Activated naive CD4-positive, alpha-beta T cell treated with anti-CD3 and anti-CD28 coated beads, Interleukin-2, amount 10 ng/mL, durations not matched to agents 7 days and 5 days (primary cell): Measurements from ENCODE around the gene GALNT15.

Source experiments
- CTCF ChIA-PET: fragments of 350-600 bp; sonication (Branson Sonifier 250); formaldehyde crosslinking; loops from one replicate; lab custom pipeline; 2021; ENCODE audit warnings: antibody characterized with exemption; lab: Charles Lee
- DNase-seq: peaks from one replicate; pipeline ENCODE4 v3.0.0-alpha.2; 2020
- H3K27ac Mint-ChIP-seq: one replicate; pipeline ENCODE4 v1.8.0; 2021; ENCODE audit warnings: mild to moderate bottlenecking, moderate library complexity, mixed read lengths
- H3K27me3 Mint-ChIP-seq: one replicate; pipeline ENCODE4 v1.8.0; 2021; ENCODE audit warnings: mild to moderate bottlenecking, mixed read lengths
- H3K36me3 Mint-ChIP-seq: one replicate; pipeline ENCODE4 v1.8.0; 2021; ENCODE audit warnings: mixed read lengths
- H3K4me1 Mint-ChIP-seq: one replicate; pipeline ENCODE4 v1.8.0; 2021; ENCODE audit warnings: mixed read lengths
- H3K4me3 Mint-ChIP-seq: one replicate; pipeline ENCODE4 v1.8.0; 2021; ENCODE audit warnings: mild to moderate bottlenecking, moderate library complexity, mixed read lengths
- H3K9me3 Mint-ChIP-seq: one replicate; pipeline ENCODE4 v1.8.0; 2021; ENCODE audit warnings: mixed read lengths

Gene GALNT15

GRCh38 chr3:16249336-16249735, 74.9 kb downstream of the GALNT15 start:
- no peaks in the 10 kb centered on the region for H3K9me3 Mint-ChIP-seq
- CTCF ChIA-PET, result interaction anchor here (2.2 kb wide), 1 partner anchor 200 kb away, joined by 10 read pairs; no protein-coding TSS in a partner anchor
- peaks cover 11% of the 10 kb centered on the region for H3K4me1 Mint-ChIP-seq

DNA sequence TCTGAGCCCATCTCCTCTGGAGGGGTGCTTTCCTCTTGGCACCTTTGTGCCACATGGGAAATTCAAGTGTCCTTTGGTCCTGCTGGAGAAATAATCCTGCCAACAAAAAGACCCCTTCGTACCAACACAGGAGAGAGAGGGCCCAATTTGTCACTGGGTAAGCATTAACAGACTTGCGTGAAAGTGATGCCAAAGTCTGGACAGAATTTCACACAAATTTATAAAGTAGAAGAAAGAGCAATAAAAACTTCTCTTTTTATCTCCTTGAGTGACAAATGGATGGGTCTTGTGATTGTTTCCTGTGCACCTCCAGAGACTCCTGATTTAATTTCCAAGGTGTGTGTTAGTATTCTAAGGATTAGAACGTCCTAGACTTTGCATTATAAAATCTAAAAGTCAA, 75.4 kb downstream of the GALNT15 start:
- no peak overlapping the region for H3K27ac Mint-ChIP-seq
- DNase-seq, result no peak
- CTCF ChIA-PET, result no interaction called here
- H3K27me3 Mint-ChIP-seq, result no peaks in the 10 kb centered on the region
- H3K4me1 Mint-ChIP-seq, result peaks cover 16% of the 10 kb centered on the region
- H3K4me3 Mint-ChIP-seq, result no peak overlapping the region
- H3K36me3 Mint-ChIP-seq, result no peaks in the 10 kb centered on the region
- no peaks in the 10 kb centered on the region for H3K9me3 Mint-ChIP-seq

More at GRCh38 chr3:16249336-16249735, 74.9 kb downstream of the GALNT15 start:
- Mint-ChIP-seq H3K27me3 (no peaks in the 10 kb centered on the region), H3K36me3 (no peaks in the 10 kb centered on the region), H3K27ac (no peak overlapping the region), H3K4me3 (no peak overlapping the region)
- peak; percentile 43 for DNase-seq

- peaks cover 23% of the 10 kb centered on the region for H3K4me1 Mint-ChIP-seq
These were observed 77.0 kb downstream of the GALNT15 start for GRCh38 chr3:16251316-16252085.

DNA sequence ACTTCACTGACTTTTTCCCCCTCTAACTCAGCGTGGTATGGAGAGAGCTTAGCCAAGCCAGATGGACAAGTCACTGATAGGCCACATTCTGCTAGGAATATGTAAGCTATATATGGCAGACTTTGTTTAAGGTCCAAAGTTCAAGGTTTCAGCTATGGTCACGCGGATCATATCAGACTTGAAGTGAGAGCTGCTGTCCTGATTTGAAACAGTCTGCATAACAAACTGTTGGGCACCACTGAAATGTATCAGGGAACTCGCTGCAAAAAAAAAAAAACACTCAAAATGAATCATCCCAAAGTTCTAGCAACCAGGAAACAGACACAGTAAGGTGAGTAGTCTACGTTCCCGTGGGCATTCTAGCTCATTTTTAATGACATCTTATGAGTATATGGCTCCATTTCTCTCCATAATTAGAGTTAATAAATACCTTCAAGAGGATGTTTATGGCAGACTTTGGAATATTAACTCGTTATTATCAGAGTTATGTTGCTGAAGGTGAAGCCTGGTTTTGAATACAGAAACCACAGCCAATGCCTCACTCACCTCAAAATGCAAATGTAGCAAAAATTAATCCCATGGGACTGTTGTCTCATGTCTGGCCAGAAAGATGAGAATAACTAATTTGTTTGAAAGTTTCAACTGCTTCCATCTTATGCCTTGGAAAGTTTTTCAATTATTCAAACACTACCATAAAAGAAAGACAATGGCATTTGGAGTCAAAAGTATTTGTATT, 77.9 kb downstream of the GALNT15 start:
- Mint-ChIP-seq H3K4me3 (no peak overlapping the region), H3K36me3 (peaks cover 3% of the 10 kb centered on the region), H3K27me3 (no peaks in the 10 kb centered on the region), H3K4me1 (peaks cover 18% of the 10 kb centered on the region), H3K27ac (no peak overlapping the region), H3K9me3 (no peaks in the 10 kb centered on the region)
- no peak for DNase-seq
- CTCF ChIA-PET, result interaction anchor here (1.0 to 3.4 kb wide), 4 partner anchors 8 to 203 kb away, joined by 3 to 8 read pairs (median 4); partner anchors contain the start of genes DPH3 and OXNAD1

More at GRCh38 chr3:16251316-16252085, 77.0 kb downstream of the GALNT15 start:
- Mint-ChIP-seq H3K4me3 (no peak overlapping the region), H3K36me3 (no peaks in the 10 kb centered on the region), H3K27ac (no peak overlapping the region), H3K9me3 (no peaks in the 10 kb centered on the region), H3K27me3 (no peaks in the 10 kb centered on the region)
- CTCF ChIA-PET, result interaction anchor here (1.0 to 1.2 kb wide), 2 partner anchors 202 to 436 kb away, joined by 3 read pairs; no protein-coding TSS in a partner anchor
- no peak for DNase-seq

- H3K27me3 Mint-ChIP-seq, result no peaks in the 10 kb centered on the region
- H3K36me3 Mint-ChIP-seq, result peaks cover 3% of the 10 kb centered on the region
- DNase-seq, result no peak
- H3K27ac Mint-ChIP-seq, result no peak overlapping the region
- peaks cover 17% of the 10 kb centered on the region for H3K4me1 Mint-ChIP-seq
- CTCF ChIA-PET, result interaction anchor here (1.0 to 3.4 kb wide), 3 partner anchors 9 to 74 kb away, joined by 3 to 8 read pairs (median 4); partner anchors contain the start of genes DPH3 and OXNAD1
- H3K9me3 Mint-ChIP-seq, result no peaks in the 10 kb centered on the region
- no peak overlapping the region for H3K4me3 Mint-ChIP-seq
These were observed 78.5 kb downstream of the GALNT15 start for GRCh38 chr3:16252988-16253387.

GRCh38 chr3:16253601-16254000, 79.1 kb downstream of the GALNT15 start:
- no peaks in the 10 kb centered on the region for H3K27me3 Mint-ChIP-seq
- CTCF ChIA-PET, result interaction anchor here (1.0 to 3.4 kb wide), 3 partner anchors 9 to 75 kb away, joined by 3 to 8 read pairs (median 4); partner anchors contain the start of genes DPH3 and OXNAD1
- no peak overlapping the region for H3K27ac Mint-ChIP-seq
- H3K4me3 Mint-ChIP-seq, result no peak overlapping the region
- H3K4me1 Mint-ChIP-seq, result peaks cover 15% of the 10 kb centered on the region
- H3K36me3 Mint-ChIP-seq, result peaks cover 3% of the 10 kb centered on the region
- no peak for DNase-seq
- H3K9me3 Mint-ChIP-seq, result no peaks in the 10 kb centered on the region

- H3K4me1 Mint-ChIP-seq, result peaks cover 26% of the 10 kb centered on the region
- H3K27ac Mint-ChIP-seq, result peak overlapping the region; percentile 15
- no peaks in the 10 kb centered on the region for H3K27me3 Mint-ChIP-seq
- DNase-seq, result no peak
- peaks cover 7% of the 10 kb centered on the region for H3K36me3 Mint-ChIP-seq
- H3K4me3 Mint-ChIP-seq, result no peak overlapping the region
- CTCF ChIA-PET, result interaction anchor here (0.7 to 3.4 kb wide), 3 partner anchors 9 to 206 kb away, joined by 3 to 8 read pairs (median 4); partner anchors contain the start of genes DPH3 and OXNAD1
- H3K9me3 Mint-ChIP-seq, result no peaks in the 10 kb centered on the region
These were observed 80.4 kb downstream of the GALNT15 start for GRCh38 chr3:16254916-16255315.

DNA sequence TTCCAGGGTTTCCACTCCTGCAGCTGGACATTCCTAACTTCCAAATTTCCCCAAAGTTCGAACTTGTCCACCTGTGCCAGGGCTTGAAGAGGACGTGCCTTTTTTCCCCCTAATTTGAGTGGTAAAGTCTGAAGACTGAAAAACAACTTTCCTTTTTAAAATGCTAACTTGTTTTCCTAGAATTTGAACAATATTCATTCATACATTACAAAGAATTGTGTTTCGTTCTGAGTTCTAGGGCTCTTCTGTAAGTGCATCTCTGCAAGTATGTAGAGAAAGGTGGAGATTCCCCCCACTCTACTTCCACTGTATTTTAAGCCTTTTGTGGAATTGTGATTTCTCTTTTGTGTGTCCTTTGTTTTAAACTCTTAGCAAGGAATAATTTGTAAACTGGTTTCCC, 80.8 kb downstream of the GALNT15 start:
- no peak for DNase-seq
- Mint-ChIP-seq H3K36me3 (peaks cover 10% of the 10 kb centered on the region), H3K27me3 (no peaks in the 10 kb centered on the region), H3K4me3 (no peak overlapping the region), H3K4me1 (peaks cover 27% of the 10 kb centered on the region), H3K27ac (no peak overlapping the region), H3K9me3 (no peaks in the 10 kb centered on the region)
- CTCF ChIA-PET, result interaction anchor here (0.7 to 3.4 kb wide), 2 partner anchors 9 kb away, joined by 3 to 8 read pairs; partner anchors contain the start of genes DPH3 and OXNAD1

DNA sequence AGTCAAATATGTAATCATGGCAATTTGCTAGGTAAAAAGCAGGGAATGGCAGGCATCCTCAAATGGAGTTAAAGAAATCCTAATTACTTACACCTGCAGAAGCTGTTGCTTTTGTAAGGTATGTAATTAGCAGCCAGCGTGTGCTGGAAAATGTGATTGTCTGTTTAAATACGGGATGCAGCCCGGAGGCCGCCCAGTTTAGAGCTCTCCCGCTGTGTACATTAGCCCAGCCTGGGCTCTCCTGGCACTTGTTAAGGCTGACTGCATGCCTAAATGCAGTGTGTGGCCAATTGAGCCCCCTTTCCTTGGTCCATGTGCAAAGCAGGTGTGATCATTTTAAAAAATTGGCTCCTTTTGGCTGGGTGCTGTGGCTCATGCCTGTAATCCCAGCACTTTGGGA, 81.2 kb downstream of the GALNT15 start:
- DNase-seq, result no peak
- CTCF ChIA-PET, result interaction anchor here (3.4 kb wide), 1 partner anchor 9 kb away, joined by 8 read pairs; the partner anchor contains the start of genes DPH3 and OXNAD1

DNA sequence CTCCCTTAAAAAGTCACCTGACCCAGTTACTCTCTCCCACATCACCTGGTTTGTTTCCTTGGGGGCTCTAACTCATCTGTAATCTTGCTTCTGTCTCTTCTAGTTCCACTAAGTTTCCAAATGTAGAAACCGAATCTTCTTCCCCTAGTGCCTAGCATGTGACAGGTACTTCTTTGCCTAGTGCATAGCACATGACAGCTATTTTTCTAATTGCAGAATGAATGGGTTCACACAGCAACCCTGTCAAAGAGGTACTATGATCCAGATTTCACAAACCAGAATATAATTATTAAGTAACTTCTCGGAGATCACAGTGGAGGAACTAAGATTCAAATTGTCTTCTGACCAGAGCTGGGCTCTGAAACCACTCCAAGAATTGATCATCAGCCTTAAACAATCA, 82.8 kb downstream of the GALNT15 start:
- DNase-seq, result no peak
- peaks cover 10% of the 10 kb centered on the region for H3K36me3 Mint-ChIP-seq
- no peaks in the 10 kb centered on the region for H3K9me3 Mint-ChIP-seq
- CTCF ChIA-PET, result no interaction called here
- peaks cover 27% of the 10 kb centered on the region for H3K4me1 Mint-ChIP-seq
- no peaks in the 10 kb centered on the region for H3K27me3 Mint-ChIP-seq
- H3K4me3 Mint-ChIP-seq, result no peak overlapping the region
- H3K27ac Mint-ChIP-seq, result no peak overlapping the region

More for the DNA sequence above, 81.2 kb downstream of the GALNT15 start:
- Mint-ChIP-seq H3K4me1 (peaks cover 27% of the 10 kb centered on the region), H3K27ac (no peak overlapping the region), H3K4me3 (no peak overlapping the region), H3K36me3 (peaks cover 10% of the 10 kb centered on the region), H3K9me3 (no peaks in the 10 kb centered on the region), H3K27me3 (no peaks in the 10 kb centered on the region)

GRCh38 chr3:16258177-16258576, 83.7 kb downstream of the GALNT15 start:
- CTCF ChIA-PET, result interaction anchor here (1.2 kb wide), 1 partner anchor 15 kb away, joined by 4 read pairs; no protein-coding TSS in a partner anchor
- no peak overlapping the region for H3K4me3 Mint-ChIP-seq
- H3K9me3 Mint-ChIP-seq, result no peaks in the 10 kb centered on the region
- H3K27me3 Mint-ChIP-seq, result no peaks in the 10 kb centered on the region
- DNase-seq, result no peak
- H3K36me3 Mint-ChIP-seq, result peaks cover 10% of the 10 kb centered on the region
- H3K4me1 Mint-ChIP-seq, result peaks cover 27% of the 10 kb centered on the region
- H3K27ac Mint-ChIP-seq, result no peak overlapping the region

GRCh38 chr3:16258866-16259265, 84.4 kb downstream of the GALNT15 start:
- no peak overlapping the region for H3K4me3 Mint-ChIP-seq
- H3K4me1 Mint-ChIP-seq, result peaks cover 28% of the 10 kb centered on the region
- no peaks in the 10 kb centered on the region for H3K9me3 Mint-ChIP-seq
- no peak overlapping the region for H3K27ac Mint-ChIP-seq
- CTCF ChIA-PET, result interaction anchor here (1.2 kb wide), 2 partner anchors 11 to 15 kb away, joined by 3 to 4 read pairs; no protein-coding TSS in a partner anchor
- peaks cover 10% of the 10 kb centered on the region for H3K36me3 Mint-ChIP-seq
- DNase-seq, result no peak
- no peaks in the 10 kb centered on the region for H3K27me3 Mint-ChIP-seq

GRCh38 chr3:16260046-16260445, 85.6 kb downstream of the GALNT15 start:
- no peak for DNase-seq
- no peak overlapping the region for H3K4me3 Mint-ChIP-seq
- H3K27ac Mint-ChIP-seq, result no peak overlapping the region
- peaks cover 12% of the 10 kb centered on the region for H3K36me3 Mint-ChIP-seq
- CTCF ChIA-PET, result interaction anchor here (0.5 to 1.2 kb wide), 2 partner anchors 12 to 464 kb away, joined by 3 read pairs; no protein-coding TSS in a partner anchor
- H3K27me3 Mint-ChIP-seq, result no peaks in the 10 kb centered on the region
- peaks cover 24% of the 10 kb centered on the region for H3K4me1 Mint-ChIP-seq
- H3K9me3 Mint-ChIP-seq, result no peaks in the 10 kb centered on the region

GRCh38 chr3:16262174-16262573, 87.7 kb downstream of the GALNT15 start:
- CTCF ChIA-PET, result interaction anchor here (0.6 kb wide), 1 partner anchor 213 kb away, joined by 3 read pairs; no protein-coding TSS in a partner anchor
- Mint-ChIP-seq H3K4me1 (peaks cover 38% of the 10 kb centered on the region), H3K27me3 (no peaks in the 10 kb centered on the region), H3K4me3 (no peak overlapping the region), H3K27ac (no peak overlapping the region), H3K36me3 (peaks cover 9% of the 10 kb centered on the region), H3K9me3 (no peaks in the 10 kb centered on the region)
- no peak for DNase-seq
